NB4 (cell line): Measurements from ENCODE around the gene LITAF.
A peak's percentile ranks its signal among the peaks of the same experiment; 100 is the strongest.
"Not testable (repeated sequence)": the region's sequence is repeated elsewhere in the genome, so short reads cannot be mapped to it uniquely, and the experiment has no call there.

ENCODE experiments used
- DNase-seq: peaks from one replicate; pipeline ENCODE4 v3.0.0; 2010; ENCODE audit warnings: low read depth
- H3K4me3 ChIP-seq: one replicate; pipeline ENCODE4 v1.5.1; 2011; ENCODE audit warnings: mild to moderate bottlenecking, low read depth, low read length, moderate library complexity
- CTCF ChIP-seq: IDR thresholded peaks from one replicate; pipeline ENCODE4 v1.5.1; 2012; ENCODE audit warnings: low read depth, low read length
- MAX ChIP-seq: IDR thresholded peaks from 2 replicates; pipeline ENCODE4 v1.6.1; 2011; ENCODE audit warnings: low read depth, low read length
- MYC ChIP-seq: IDR thresholded peaks from 2 replicates; pipeline ENCODE4 v1.6.1; 2011; ENCODE audit warnings: low read depth, low read length
- POLR2A ChIP-seq: IDR thresholded peaks from 2 replicates; pipeline ENCODE4 v1.6.1; 2011; ENCODE audit warnings: mild to moderate bottlenecking; ENCODE audit not compliant: insufficient read length; ENCODE audit errors: extremely low read depth

Gene LITAF

GRCh38 chr16:11596572-11597226 lies 10.0 kb upstream of the LITAF start:
- peak; percentile 55 for DNase-seq
- TF ChIP-seq CTCF: no peak
- TF ChIP-seq POLR2A: no peak
- TF ChIP-seq MYC: no peak
- no peak for TF ChIP-seq MAX
- H3K4me3 ChIP-seq: no peak overlapping the region

GRCh38 chr16:11593581-11593980 lies 6.9 kb upstream of the LITAF start:
- no peak overlapping the region for H3K4me3 ChIP-seq
- no peak for DNase-seq
- no peak for TF ChIP-seq CTCF

- H3K4me3 ChIP-seq, DNase-seq: not testable (repeated sequence)
Observed at GRCh38 chr16:11593076-11593475, 6.4 kb upstream of the LITAF start.

- not testable (repeated sequence) for DNase-seq, H3K4me3 ChIP-seq
Observed at GRCh38 chr16:11591630-11592029, 4.9 kb upstream of the LITAF start.

GRCh38 chr16:11589198-11589550 lies 2.5 kb upstream of the LITAF start:
- no peak for DNase-seq
- no peak overlapping the region for H3K4me3 ChIP-seq
- TF ChIP-seq MYC: no peak
- no peak for TF ChIP-seq POLR2A
- no peak for TF ChIP-seq CTCF
- TF ChIP-seq MAX: no peak

GRCh38 chr16:11588321-11589197 lies 1.8 kb upstream of the LITAF start:
- TF ChIP-seq POLR2A: no peak
- no peak for TF ChIP-seq MYC
- TF ChIP-seq MAX: no peak
- TF ChIP-seq CTCF: no peak
- DNase-seq: no peak
- H3K4me3 ChIP-seq: no peak overlapping the region

GRCh38 chr16:11587643-11588247 lies 1.0 kb upstream of the LITAF start:
- peak overlapping the region; percentile 60 for H3K4me3 ChIP-seq
- TF ChIP-seq MYC (no peak), POLR2A (no peak), MAX (no peak), CTCF (no peak)
- DNase-seq: no peak
